Endometrium (tissue), 2 donors: Measurements from ENCODE around the gene SAP25.
"Not testable (repeated sequence)": the region's sequence is repeated elsewhere in the genome, so short reads cannot be mapped to it uniquely, and the experiment has no call there.

Source experiments
- FAIRE-seq: peaks from 2 replicates; lab custom pipeline; 2012; peaks lifted over from hg19 to GRCh38; lab: Jason Lieb, UNC
- donor health status: control.
- donor health status: control.

The SAP25 gene

DNA sequence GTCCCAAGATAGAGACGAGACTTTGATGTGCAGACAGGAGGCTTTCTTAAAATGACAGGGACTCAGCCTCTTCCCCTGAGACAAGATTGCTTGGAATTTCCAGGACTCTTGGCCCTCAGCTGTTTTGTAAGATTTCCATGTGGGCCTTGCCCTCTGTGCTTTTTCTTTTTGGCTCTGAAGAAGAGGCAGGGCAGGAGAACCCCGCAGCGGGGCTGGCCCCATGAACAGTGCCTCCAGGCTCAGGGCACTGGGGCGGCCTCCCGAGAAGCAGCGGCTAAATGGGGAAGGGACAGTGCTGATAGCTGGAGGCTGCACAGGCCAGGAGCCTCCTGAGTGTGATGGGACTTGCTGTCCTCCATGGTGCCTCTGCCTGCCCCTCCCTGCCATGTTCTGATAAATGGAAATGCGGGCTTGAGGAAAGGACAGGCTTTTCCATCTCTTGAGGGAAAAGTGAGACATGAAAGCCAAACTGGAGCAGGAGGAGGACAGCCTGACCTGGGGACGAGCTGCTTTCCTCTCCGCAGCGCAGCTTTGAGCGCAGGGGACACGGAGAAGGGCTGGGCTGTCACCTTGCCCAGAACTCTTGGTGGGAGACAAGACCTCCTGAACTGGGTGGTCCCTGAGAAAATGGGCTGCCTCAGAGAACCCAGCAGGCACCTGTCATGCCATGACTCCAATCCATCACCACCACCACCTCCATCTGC lies 12.1 kb downstream of the SAP25 start:
- no peak for FAIRE-seq

DNA sequence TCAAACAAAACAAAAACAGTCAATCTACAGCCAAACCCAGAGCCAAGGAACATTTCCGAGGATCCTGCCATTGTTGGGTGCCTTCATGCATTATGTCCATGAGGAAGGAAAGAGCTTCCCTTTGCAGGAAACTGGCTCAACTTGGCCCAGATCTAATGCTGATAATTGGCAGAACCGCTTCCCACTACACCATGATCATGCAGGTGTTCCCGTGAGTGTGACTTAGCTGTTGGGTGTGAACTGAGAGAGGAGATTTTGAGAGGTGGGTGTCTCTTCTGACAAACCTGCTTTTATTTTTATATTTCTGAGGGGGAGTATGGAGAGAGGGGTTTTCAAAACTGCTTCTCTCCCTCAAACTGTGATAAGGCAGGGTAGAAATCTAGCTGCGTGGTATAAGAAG lies 14.6 kb downstream of the SAP25 start:
- FAIRE-seq = no peak

DNA sequence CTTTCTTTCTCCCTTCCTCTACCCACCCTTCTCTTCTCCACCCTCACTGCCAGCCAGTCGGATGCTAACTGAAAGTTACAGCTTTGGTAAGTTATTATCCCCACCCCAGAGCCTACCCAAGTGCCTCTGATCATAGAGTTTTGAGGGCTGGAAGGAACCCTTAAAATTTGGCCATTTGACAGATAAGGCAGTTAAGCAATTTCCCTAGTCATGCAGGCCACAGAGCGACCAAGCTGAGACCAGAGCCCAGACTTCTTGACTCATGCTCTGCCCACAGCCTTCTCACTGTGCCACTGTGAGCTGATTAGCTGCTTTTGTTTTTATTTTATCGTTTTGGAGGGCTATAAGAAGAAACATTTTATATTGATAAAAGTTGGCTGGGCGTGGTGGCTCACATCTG lies 17.2 kb downstream of the SAP25 start:
- FAIRE-seq = no peak

DNA sequence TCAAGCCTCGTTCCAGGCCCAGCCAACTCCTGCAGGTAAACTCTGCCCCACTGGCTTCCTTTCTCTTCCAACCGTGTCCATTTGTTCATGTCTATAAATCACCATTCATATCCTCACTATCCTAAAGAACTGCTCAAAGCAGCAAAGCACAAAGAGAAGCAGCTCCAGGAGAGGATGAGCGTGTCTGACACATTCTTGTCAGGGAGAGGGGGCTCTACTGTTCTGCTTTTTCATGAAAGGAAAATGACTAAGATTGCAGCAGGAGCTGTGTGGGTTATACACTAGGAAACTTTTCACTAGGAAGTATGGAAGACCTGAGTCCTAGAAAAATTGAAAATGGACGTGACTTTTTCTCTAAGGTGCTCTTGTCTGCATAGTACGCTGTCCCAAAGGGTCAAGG lies 18.0 kb downstream of the SAP25 start:
- FAIRE-seq = no peak

DNA sequence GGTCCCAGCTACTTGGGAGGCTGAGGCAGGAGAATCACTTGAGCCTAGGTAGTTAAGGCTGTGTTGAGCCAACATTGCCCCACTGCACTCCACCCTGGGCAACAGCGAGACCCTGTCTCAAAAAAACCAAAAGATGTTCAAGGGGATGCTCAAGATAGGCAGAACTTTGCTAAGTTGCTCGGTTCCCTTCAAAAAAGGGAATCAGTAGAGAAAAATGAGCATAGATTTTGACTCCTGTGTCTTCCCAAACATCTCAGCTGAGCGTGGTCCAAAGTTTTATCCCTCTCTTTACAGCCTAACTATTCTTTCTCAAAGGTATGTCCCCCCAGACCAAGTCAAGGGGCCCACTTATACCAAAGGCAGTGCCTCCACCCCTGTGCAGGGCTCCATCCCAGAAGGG lies 20.7 kb downstream of the SAP25 start:
- no peak for FAIRE-seq

DNA sequence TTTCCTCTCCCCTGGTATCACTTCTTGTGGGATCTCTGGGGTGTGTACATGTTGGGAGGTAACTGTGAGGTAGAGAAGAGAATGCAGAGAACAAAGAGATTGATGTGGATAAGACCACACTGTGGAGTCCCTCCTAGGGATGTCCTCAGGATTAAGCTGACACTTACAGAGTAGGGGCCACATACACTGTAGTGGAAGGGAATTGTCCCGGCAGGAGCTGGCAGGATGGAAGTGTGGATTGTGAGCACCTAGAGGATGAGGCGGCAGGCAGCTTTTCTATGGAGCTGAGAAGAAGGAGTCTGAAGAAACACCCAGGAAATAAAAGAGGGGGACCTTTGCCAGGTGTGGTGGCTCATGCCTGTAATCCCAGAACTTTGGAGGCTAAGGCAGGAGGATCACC lies 21.2 kb downstream of the SAP25 start:
- no peak for FAIRE-seq

DNA sequence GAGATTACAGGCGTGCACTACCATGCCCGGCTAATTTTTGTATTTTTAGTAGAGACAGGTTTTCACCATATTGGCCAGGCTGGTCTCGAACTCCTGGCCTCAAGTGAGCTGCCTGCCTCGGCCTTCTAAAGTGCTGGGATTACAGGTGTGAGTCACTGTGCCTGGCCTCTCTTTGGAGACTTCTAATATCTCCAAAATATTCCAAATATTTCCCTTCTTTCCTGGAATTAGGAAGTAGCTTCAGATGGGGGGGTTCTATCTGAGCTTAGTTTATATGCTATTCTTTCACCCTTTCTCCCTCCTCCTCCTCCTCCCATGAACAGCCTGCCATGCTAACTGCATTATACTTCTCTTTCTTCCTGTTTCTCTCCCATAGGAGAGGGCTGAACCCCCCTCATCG lies 25.3 kb downstream of the SAP25 start:
- FAIRE-seq = not testable (repeated sequence)

DNA sequence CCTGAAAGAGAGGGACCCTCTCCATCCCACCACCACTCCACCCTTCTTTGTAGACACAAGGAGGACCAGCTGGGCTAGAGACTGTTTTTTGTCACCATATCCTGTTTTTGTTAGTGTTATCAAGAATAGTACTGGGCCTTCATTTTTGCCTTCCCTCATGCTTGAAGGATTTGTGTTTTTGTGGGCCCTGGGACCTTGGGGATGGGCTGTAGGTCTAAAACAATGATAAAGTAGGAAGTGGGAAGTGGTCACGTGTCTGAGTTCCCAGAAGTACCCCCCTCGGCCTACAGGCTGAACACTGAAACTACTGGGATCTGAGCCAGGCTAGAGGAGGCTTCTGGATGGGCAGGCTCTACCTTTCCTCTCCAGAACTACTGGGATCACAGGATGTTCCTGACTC lies 25.8 kb downstream of the SAP25 start:
- no peak for FAIRE-seq

DNA sequence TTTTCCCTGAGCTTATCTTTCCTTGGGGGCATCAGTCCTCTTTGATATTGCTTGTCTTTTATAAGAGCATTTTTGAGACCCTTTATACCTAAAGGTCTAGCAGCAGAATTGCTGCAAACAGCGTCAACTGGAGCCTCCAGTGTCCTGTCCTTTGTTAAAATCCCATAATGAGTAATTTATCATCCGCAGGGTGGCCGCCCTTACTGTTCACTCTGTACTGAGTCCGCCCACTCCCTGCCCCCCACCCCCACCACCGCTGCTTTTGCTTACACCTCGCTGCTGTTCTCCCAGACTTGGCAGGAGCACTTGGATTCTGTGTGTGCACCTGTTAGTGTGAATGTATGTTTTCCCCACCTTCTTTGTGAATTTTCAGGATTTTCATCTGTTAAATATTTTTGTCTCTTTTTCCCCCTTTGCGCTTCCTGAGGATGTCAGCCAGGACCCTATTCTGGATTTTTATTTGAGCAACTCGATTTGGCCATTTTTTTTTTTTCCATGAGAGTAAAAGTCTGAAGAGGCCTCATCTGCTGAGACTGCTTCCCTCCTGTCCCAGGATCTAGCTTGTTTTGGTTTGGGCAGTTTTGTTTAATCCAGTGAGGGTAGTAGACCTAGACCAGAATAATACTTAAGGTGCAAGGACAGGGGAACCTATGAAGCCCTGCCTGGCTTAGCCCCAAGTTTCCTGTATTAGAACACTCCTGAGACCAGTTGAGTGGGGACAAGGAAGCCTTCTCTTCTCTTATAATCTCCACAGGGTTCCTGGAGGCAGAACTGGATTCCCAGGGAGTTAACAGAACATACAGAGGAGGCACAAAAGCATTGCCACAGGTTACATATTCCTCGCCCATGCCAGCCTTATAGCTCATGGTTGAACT lies 26.5 kb downstream of the SAP25 start:
- no peak for FAIRE-seq

DNA sequence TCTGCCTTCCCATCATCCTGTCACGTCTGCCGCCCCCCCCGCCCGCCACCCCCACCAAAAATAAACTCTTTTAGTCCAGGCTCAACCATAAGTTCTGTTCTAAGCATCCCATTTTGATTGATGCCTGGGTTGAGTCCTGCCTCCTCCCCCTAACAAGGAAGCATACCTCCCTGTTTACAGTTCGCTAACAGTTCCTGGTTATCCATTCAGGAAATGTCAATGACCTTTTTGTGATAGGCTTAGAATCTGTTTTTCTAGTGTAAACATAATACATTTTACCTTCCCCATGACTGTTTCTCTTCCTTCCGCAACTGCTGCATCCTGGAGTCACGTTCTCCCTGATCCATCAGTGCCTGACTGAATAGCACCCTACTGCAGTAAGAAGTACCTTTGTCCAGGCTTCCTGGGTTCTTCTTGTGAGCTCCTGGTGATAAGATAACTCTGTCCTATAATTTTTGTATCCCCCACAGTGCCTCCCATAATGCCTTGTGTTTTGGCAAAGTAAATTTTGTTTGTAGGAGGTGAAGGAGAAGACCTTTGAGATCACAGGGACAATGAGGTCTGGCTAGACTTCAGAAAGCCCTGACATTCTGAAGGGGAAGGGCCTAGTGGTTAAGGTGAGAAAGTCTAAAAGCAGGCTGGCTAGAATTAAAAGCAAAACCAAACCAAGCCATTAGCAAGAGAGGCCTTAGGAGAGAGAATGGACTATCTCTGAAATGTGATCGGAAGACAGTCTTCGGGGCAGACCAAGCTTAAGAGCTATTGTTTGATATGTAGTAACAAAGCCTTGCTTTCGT lies 27.4 kb downstream of the SAP25 start:
- no peak for FAIRE-seq

DNA sequence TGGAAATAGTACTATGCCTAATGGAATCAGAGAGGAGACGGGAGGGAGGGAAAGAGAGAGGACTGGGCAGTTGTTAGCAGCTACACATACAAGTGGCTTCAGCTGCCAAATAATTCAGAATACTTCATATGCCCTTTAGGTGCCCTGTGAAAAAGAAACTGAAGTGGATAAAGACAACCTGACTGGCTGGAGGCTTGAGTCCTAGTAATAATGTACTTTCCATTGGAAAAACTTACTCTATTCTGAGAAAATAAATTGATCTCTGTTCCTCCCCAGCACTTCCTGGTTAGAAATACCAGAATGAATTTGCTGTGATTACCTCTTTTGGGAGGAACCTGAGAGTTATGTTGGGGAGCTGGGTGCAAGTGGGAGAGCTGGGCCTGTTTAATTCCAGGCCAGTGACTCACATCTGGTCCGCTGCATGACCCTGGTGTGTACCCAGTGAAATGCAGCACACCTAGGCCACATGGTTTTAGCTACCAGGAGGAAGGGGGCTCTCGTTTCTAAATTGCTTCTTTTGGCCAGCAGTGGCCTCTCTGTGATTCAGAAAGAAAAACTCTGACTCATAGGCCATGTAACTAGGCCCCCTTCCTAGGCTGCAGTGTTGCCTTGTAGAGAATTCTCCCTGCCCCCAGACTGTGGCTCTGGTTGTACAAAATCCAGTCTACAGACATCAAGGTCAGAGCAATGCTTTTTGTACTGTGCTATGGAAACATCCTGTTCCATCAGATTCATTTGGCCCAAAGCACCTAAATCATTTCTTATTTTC lies 28.2 kb downstream of the SAP25 start:
- no peak for FAIRE-seq

DNA sequence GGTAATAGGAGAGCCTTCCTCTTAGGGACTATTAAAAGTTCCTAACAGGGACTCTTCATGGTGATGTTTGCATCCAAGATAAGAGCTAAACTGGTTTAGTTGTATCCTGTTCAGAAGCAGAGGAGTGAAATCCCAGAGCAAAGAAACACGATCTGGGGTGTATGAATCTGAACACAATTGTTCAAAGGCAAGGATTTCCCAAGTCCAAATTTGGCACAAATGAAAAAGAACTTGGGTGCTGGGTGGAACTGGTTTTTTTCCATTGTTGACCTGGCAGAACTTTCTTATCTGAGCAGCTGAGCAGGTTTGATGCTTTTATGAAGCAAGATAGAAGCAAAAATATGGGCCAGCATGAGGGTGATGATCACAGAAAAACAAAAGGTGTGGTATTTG lies 28.7 kb downstream of the SAP25 start:
- no peak for FAIRE-seq

DNA sequence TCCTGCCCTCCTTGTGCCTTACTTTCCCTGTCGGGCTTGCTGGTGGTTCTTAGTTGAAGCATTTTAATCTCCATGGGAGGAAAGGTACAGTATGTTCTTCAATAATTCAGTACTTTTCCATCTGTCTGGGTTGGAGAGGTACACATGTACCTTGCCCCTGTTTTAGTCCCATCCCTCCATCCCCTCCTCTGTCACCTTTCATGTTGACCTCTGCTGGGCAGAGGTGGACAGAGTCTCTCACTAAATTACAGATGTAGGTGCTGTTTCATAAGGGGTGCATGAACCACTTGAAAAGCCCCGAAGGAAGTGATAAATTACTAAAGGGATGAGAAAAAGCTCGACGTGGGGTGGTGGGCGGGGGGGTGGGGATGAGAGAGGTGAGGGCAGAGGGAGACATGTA lies 29.3 kb downstream of the SAP25 start:
- no peak for FAIRE-seq

DNA sequence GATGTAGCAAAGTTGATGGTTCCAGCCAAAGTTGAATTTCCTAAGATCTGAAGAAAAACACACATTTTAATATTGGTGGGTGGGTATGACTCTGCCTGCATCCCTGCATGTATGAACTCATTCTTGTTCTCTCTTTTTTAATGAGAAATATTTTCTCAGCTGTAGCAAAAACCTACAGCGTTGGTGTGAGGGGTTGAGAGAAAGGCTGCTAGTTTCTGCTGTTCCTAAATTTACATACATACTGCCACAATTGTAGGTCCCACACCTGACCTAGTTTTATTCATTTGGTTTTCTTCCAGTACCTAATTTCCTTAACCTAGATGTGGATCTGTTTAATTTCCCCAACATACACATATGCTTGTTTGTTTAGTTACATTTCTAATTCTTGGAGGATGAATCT lies 30.1 kb downstream of the SAP25 start:
- FAIRE-seq = no peak

DNA sequence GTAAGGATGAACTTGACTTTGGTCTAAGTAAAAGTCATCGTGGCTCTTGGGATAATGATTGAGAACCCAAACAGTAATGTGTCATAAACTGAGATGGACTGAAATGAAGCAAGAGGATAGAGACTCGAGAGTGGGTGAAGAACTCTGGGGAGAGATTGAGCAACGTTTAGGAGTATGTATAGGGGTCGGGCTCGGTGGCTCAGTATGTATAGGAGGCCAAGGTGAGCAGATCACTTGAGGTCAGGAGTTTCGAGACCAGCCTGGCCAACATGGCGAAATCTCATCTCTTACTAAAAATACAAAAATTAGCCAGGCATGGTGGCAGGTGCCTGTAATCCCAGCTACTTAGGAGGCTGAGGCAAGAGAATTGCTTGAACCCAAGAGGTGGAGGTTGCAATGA lies 32.4 kb downstream of the SAP25 start:
- FAIRE-seq = not testable (repeated sequence)

DNA sequence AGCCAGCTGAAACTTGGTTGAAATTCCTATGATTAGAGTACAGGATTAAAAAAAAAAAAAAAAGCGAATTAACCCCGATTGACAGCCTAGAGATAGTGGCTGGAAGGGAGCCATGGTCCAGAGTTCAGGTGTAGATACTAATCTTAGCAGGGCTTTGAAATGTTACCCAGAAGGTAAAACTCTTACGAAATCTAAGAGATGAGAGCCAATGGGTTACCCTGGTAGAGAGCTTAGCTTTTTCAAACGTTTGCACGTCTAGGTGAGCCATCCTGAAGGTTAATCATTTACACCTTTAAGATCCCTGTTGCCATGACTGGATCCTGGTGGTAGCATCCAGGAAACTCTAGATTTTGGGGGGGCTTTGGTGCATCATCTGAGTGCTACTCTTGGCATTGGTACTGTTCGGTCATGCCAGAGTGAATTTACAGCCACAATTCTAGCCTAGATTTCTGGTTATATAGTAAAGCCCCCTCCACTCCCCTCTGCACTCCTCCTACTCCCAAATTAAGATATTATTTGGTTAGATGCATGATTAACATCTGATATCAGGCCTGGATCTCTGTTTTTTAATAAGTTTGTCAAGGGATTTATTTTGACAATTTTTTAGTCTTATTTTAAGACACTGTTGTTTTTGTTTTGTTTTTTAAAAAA lies 33.5 kb downstream of the SAP25 start:
- FAIRE-seq = no peak

DNA sequence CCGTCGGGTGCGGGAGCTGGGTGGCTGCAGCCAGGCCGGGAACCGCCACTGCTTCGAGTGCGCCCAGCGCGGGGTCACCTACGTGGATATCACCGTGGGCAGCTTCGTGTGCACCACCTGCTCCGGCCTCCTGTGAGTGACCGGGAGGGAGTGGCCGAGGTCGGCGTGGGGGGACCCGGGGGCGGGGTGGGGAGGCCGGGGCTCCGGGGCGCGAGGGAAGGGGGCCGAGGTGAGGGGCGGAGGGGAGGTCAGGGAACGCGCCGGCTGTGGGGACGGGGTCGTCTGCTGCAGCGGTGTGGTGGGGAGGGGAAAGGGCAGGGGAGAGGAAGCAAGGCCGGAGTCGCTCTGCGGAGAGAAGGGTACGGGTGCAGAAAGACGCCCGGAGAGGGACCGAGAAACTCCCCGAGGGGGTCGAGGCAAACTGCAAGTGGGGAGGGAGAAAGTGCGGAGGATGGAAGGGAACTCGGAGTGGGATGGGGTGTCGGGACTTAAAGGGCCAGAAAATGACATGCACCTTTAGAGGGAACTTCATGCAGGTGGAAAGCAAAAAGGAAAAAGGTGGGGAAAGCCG lies 34.2 kb downstream of the SAP25 start:
- FAIRE-seq = no peak

DNA sequence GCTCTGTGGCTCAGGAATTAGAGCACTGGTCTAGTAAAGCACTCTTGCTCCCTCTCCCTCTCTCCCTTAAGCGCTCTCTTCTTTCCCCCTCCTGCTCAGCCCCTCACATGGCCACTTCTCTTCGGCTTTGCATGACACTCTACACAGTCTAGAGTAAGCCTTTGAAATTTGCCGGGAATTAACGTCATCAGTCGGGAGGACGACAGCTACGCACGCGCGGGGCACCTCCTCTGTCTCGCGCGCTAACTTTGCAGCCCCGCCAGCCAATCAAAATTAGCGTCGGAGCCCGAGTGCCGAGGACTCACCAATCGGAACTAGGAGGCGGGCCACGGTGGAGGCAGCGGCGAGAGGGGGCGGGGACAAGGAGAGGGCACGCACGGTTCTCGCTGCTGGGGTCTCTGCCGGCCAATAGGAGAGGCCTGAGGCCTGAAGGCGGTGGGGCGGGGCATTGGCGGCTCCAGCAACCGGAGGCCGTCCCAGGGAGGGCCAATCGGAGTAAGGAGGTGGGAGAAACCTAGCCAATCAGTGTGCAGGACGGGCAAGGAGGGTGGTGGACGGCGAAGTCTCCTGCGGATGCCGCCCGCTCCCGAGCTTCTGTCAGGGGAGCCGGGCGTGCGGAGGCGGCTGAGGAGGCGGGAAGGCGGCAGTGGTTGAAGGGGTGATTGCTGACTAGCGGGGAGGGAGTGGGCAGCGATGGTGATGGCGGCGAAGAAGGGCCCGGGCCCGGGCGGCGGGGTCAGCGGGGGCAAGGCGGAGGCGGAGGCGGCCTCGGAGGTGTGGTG lies 34.9 kb downstream of the SAP25 start, which contains the start of gene AGFG2:
Gene AGFG2 (plus strand): TSS at position 550 of the 782 bp plus-strand sequence. CDS start 144 bp downstream, at position 694.
- FAIRE-seq = peak; percentile 97

DNA sequence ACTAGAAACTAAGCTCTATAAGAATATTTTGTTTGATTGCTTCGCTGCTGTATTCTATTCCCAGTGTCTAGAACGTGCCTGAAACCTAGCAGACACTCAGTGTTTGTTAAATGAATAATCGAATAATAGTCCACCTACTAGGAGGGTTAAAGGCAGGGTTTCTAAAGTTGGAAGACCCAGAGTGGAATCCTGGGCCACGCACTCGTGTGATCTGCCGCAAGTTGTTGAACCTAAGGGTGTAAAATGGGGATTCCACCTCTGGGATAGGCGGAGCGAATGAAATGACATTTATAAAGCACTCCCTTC lies 35.4 kb downstream of the SAP25 start:
- no peak for FAIRE-seq

DNA sequence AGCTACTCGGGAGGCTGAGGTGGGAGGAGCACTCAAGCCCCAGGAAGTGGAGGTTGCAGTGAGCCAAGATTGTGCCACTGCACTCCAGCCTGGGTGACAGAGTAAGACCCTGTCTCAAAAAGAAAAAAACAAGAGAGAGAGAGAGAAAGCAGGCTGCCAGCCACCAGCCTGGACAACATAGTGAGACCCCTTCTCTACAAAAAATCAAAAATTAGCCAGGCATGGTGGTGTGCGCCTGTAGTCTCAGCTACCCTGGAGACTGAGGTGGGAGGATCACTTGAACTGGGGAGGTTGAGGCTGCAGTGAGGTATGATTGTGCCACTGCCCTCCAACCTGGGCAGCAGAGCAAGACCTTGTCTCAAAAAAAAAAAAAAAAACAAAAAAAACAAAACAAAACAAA lies 37.0 kb downstream of the SAP25 start:
- not testable (repeated sequence) for FAIRE-seq
